NCI-H774 (cell line): ENCODE results near the gene CCDC187.
"Not testable (repeated sequence)": the region's sequence is repeated elsewhere in the genome, so short reads cannot be mapped to it uniquely, and the experiment has no call there.

Experiments used
- DNase-seq: peaks from one replicate; lab custom pipeline; 2025; lab: John Stamatoyannopoulos, UW

The CCDC187 gene

DNA sequence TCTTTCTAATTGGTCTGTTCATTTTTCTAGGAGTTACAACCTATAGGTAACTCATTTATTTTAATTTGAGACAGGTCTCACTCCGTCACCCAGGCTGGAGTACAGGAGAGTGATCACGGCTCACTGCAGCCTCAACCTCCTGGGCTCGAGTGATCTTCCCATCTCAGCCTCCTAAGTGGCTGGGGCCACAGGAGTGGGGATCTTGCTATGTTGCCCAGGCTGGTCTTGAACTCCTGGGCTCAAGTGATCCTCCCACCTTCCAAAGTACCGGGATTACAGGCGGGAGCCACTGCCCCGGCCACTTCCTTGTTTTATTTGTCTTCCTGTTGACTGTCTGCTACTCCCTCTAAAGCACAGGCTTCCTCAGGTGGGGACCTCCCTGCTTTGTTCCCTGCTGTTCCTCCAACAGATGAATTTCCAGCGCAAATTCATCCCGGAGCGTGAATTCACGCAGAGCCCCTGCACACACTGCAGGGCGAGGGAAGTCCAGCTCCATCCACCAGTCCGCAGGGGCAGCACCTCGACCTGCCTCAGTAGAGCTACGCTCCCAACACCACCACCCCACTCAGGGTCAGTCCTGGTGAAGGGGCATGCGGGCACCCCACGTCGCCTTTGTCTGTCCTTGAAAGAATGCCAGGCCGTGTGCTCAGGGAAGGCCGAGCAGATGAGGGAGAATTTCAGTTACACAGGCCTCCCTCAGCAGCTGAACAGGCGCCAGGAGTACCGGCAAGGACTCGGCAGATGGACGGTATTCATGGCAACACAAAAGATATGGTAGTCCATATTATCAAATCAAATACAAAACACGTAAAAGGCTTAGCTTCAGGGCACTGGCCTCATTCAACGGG is 64.5 kb downstream of the CCDC187 start:
- DNase-seq, result peak; percentile 86

- DNase-seq, result no peak
Measured at GRCh38 chr9:136238342-136238732, 65.6 kb downstream of the CCDC187 start.

DNA sequence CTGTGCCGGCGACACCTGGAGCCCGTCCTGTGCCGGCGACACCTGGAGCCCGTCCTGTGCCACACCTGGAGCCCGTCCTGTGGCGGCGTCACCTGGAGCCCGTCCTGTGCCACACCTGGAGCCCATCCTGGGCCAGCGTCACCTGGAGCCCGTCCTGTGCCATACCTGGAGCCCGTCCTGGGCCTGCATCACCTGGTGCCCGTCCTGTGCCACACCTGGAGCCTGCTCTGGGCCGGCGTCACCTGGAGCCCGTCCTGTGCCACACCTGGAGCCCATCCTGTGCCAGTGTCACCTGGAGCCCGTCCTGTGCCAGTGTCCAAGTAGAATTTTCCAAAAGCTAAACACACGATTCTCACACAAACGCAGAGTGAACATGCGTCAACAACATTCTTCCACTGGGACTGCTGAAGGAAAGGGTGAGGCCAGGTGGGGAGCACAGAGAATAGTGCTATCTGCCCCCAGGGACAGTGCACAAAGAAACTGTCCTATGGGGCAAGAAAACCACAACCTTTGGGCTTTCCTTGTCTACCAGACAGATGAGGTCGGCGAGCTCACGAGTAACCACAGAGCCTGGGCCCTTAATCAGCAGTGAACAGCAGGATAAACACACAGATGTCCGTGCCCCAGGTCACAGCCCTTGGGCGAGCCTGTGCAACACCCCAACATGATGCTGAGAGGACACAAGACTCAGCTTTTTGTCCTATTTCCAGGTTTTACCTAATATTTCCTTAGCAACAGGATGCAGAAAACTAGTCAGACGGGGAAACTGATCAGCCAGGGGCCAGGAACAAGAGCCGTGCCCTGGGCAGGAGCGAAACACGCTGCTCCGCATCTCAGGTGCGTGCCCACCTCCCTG is 66.2 kb downstream of the CCDC187 start:
- no peak for DNase-seq

DNA sequence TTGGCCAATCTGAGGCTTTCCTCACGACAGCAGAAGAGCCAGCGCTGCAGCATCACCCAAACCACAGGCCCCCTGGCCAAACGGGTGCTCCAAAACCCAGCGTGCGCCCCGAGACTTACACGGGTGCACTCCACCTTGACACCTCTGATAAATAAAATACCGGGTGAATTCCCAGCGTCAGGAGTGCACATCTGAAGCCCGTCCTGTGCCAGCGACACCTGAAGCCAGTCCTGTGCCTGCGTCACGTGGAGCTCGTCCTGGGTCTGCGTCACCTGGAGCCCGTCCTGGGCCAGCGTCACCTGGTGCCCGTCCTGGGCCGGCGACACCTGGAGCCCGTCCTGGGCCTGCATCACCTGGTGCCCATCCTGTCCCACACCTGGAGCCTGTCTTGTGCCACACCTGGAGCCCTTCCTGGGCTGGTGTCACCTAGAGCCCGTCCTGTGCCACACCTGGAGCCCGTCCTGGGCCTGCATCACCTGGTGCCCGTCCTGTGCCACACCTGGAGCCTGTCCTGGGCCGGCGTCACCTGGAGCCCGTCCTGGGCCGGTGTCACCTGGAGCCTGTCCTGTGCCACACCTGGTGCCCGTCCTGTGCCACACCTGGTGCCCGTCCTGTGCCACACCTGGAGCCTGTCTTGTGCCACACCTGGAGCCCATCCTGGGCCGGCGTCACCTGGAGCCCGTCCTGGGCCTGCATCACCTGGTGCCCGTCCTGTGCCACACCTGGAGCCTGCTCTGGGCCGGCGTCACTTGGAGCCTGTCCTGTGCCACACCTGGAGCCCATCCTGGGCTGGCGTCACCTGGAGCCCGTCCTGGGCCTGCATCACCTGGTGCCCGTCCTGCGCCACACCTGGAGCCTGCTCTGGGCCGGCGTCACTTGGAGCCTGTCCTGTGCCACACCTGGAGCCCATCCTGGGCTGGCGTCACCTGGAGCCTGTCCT is 67.2 kb downstream of the CCDC187 start:
- DNase-seq, result not testable (repeated sequence)

GRCh38 chr9:136235709-136236455 is 68.0 kb downstream of the CCDC187 start:
- no peak for DNase-seq

GRCh38 chr9:136235171-136235570 is 68.7 kb downstream of the CCDC187 start:
- no peak for DNase-seq

DNA sequence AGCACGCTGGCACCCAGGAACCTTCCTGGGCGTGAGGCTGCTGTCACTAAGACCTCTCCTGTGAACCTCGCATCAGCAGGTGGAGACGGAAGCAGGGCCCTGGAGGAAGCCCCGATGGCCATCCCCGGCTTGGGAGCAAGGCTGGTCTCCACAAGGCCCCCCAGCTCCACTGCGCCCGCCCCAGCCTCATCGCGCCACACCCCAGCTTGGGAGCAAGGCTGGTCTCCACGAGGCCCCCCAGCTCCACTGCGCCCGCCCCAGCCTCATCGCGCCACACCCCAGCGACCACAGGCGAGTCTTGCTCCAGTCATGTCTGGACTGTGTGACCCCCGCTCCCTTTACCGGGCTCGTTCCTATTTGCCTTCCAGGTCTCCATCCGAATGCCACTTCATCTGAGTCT is 69.3 kb downstream of the CCDC187 start:
- DNase-seq, result no peak

DNA sequence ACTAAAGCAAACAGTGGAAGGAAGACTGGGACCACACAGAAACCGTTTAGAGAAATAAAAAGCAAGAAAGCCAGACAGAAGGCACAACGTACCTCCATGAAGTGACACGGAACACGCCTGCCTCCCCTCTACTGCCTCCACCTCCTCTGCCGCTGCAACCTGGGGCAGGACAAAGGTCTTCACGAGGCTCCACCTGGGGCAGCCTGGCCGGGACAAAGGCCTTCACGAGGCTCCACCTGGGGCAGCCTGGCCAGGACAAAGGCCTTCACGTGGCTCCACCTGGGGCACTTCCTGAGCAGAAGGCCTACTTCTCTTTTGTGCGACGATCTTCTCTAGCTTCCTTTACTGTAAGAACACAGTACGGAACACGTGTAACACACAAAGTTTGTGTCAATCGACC is 70.0 kb downstream of the CCDC187 start:
- DNase-seq, result no peak

- DNase-seq, result no peak
Measured at GRCh38 chr9:136233411-136233810, 70.5 kb downstream of the CCDC187 start.

- no peak for DNase-seq
Measured at GRCh38 chr9:136232969-136233368, 70.9 kb downstream of the CCDC187 start.

DNA sequence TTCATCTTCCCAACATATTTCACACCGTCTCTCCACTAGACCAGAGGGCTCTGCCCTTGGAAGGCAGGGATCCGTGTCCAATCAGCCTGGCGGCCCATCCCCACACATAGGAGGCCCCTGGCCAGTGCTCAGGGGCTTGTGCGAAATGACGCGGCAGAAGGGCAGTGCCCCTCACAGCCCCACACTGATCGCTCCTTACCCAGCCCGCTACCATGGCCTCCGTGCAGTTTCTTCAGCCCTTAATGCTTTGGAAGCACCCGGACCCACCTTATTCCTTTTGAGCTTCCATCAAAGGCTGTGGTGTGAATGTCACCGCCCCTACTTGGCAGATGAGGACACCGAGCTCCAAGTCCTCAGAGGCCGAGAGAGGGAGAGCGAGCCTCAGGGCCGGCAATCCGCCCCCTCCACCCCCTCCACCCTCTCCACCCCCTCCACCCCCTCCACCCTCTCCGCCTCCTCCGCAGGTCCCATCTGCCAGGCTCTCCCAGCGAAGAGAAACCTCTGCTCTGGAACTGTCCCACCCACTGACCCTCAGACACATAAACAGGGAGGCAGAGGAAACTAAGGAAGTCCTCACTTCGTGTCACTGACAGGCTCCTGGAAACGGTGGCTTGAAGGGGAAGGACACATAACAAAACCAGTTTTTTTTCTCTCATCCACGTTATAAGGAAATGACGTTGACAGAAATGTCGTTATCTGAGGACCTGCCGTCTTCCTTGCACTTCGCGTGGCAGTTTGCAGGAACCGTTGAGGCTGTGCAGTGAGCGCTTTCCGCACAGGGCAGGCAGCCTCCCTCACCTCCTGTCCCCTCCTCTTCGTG is 72.2 kb downstream of the CCDC187 start:
- DNase-seq, result no peak

- no peak for DNase-seq
Measured at GRCh38 chr9:136230773-136231172, 73.1 kb downstream of the CCDC187 start.

DNA sequence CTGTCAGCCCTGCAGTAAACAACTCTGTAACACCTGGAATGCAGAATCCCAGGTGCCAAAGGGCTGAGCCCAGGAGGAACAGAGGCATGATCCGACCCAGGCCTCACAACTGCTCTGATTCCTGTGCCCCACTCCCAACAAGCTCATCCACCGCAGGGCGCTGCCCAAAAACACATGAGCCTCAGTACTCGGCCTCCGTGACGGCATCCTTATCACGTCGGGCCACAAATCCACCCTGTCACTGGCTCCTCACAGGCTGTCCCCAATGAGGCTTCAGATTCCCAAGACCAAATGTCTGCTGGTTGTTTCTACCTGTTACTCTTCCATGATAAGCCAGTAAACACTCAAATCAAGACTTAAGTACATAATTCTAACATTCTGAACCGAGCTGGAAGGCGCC is 73.5 kb downstream of the CCDC187 start:
- no peak for DNase-seq

DNA sequence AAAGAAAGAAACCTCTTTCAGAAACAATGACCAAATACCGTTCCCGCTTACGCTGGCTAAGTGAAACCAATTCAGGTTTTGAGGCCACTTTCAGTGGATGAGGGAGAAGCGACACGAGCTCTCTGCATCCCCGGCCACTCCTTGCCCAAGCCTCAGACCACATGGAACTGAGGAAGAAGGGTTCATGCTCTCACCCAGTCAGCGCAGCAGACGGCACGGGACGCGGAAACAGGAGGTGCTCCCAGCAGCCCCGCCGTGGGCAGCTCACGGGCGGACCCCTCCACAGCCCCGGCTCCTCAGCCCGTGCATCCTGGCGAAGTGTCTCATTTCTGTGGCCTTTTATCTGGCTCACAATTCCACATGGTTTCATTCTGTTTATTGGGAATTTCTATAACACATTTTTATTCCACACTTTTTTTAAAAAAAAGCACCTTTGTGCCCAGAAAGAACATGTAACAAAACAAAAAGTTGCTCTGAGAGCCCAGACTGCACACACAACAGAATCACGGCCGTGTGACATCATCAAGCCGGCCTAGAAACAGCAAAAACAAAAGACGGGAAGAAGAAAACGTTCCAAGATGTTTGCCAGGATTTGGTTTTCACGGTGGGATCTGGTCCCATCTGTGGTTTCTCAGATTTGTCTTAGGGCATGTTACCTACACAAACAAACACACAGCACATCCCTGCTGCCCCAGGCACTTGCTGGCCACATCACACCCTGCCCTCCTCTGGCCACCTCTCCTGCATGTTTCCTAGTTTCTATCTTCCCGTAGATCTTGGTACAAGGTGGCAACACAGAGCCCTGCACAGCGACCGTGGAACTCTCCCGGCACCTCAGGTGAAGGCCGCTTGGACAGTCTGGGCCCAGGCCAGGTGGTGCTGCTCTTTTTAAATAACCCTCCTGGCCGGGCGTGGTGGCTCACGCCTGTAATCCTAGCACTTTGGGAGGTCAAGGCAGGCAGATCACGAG is 74.5 kb downstream of the CCDC187 start:
- no peak for DNase-seq

- DNase-seq, result no peak
Measured at GRCh38 chr9:136228107-136228875, 75.6 kb downstream of the CCDC187 start.

DNA sequence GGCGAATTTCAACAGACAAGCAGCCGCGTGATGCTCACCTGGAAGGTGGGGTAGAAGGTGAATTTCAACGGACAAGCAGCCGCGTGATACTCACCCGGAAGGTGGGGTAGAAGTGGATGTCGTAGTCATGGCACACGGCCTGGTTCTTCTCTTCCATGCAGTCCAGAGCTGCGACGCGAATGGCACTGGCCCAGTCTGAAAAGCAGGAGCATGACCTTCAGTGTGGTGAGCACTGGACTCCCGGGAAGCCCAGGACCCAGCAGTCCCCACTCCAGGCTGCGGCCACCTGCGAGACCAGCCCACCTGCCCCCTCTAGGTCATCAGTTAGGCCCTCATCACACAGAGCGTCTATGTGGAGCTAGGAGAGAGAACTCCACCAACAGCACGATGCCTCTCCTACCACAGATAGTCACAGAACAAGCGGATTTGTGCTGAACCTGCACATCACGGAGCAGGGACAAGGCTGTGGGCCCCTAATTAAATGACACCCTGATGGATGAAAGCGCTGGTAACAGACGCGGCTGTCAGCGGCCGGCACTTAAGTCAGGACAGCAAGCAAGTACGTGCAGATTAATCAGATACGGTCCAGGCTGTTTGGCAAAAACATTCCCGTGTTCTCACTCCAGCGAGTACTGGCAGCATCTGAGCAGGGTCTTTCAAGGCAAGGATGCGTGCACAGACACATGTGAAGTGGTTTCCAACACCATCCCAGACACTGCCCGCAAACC is 77.0 kb downstream of the CCDC187 start:
- no peak for DNase-seq

DNA sequence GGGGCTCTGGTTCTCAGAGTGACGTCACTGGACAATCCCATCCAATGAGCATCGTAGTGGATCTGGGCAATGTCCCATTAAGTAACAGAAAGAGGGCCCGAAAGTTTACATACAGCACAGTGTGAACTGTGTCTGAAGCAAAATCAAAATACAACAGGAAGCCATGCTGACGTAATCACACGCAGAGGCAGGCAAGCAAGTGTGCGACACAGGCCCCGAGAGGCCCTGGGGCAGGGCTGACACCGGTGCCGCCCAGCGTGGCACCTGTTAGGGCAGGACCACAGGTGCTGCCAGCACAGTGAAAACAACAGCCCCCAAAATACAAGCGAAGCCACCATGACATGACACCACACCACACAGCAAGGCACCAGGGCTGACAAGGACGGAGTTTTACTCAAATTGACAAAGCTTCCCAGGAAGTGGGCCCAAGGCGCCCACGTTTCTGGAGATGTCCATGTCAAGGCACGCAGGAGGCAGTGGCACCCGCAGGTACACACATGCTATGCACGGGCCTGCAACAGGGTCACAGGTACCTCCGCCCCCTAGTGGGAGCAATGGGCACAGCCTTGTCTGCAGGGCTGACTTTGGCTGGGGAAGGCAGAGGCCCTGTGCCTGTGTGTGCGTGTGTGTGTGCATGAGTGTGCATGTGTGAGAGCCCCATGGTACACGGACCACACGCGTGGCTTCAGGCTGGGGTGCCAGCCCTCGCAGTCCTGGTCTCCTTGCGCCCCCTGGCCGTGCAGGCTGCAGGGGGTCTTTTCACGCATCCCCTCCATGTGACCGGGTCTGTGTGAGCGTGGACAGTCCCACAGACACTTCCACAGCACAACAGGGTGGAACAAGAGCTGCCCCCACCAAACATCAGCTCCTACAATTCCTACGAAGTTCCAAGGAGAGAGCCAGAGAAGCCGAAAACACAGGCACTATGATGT is 77.9 kb downstream of the CCDC187 start:
- peak; percentile 27 for DNase-seq
